Activated CD4-positive, alpha-beta T cell treated with anti-CD3 and anti-CD28 coated beads, Interleukin-2, amount 10 ng/mL, durations not matched to agents 24 days and 14 days (primary cell): ENCODE results near the gene INHA. TPM values are rescaled to one million over a fixed set of nuclear protein-coding genes. Genes with fewer than 3 reads are reported as not detected.

Experiments used
- DNase-seq: peaks from one replicate; pipeline ENCODE4 v3.0.0; 2022
- H3K27ac Mint-ChIP-seq: one replicate; pipeline ENCODE4 v1.8.0; 2022; ENCODE audit warnings: mild to moderate bottlenecking, mixed read lengths
- H3K27me3 Mint-ChIP-seq: one replicate; pipeline ENCODE4 v1.8.0; 2022; ENCODE audit warnings: mixed read lengths
- H3K36me3 Mint-ChIP-seq: one replicate; pipeline ENCODE4 v1.8.0; 2022; ENCODE audit warnings: low read depth, mild to moderate bottlenecking, mixed read lengths
- H3K4me1 Mint-ChIP-seq: one replicate; pipeline ENCODE4 v1.8.0; 2021; ENCODE audit warnings: mixed read lengths
- H3K4me3 Mint-ChIP-seq: one replicate; pipeline ENCODE4 v1.8.0; 2022; ENCODE audit warnings: mild to moderate bottlenecking, moderate library complexity, mixed read lengths
- H3K9me3 Mint-ChIP-seq: one replicate; pipeline ENCODE4 v1.8.0; 2021; ENCODE audit warnings: mixed read lengths
- intact Hi-C: fragments of 100-400 bp; cut with micrococcal nuclease; formaldehyde crosslinking; loops from one replicate; pipeline ENCODE4 v1.15.1; 2023
- total RNA-seq: library from RNA; stranded (reverse); gene quantifications from 2 replicates; pipeline ENCODE4 v1.2.3, GENCODE V29; 2022

The INHA gene
- total RNA-seq, 1 donor from 2014 or later = not detected

DNA sequence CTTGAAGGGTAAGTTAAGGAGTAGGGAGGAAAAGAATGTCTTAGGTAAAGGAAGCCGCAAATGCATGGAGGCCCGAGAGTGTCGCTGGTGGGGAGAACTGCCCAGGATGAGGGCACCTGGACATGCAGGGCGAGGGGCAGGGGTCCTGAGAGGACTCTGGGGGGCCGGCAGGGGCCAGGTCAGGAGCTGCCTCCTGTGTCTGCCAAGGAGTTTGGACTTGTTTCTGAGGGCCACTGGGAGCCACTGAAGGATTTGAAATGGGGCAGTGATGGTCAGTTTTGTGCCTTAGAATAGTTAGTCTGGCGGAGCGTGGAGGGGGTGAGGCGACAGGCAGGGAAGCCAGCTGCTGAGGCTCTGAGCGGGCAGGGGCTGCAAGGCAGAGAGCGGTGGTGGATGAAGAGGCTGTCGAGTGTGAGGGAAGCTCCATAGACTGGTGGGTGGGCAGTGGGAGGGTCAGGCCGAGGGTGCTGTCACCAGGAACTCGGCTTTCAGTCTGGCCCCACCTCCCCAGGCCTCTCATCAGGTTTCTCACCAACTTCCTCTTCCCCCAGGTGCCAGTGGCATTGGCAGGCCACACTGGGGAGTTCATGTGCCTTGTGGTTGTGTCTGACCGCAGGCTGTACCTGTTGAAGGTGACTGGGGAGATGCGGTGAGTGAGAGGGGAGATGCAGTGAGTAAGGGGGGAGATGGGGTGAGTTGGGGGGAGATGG is 40.6 kb downstream of the INHA start:
- H3K27ac Mint-ChIP-seq = no peak overlapping the region
- no peaks in the 10 kb centered on the region for H3K9me3 Mint-ChIP-seq
- H3K4me1 Mint-ChIP-seq = peaks cover 5% of the 10 kb centered on the region
- no peak overlapping the region for H3K4me3 Mint-ChIP-seq
- DNase-seq = no peak
- intact Hi-C loops = no loop called here
- no peaks in the 10 kb centered on the region for H3K27me3 Mint-ChIP-seq
- peaks cover 17% of the 10 kb centered on the region for H3K36me3 Mint-ChIP-seq

DNA sequence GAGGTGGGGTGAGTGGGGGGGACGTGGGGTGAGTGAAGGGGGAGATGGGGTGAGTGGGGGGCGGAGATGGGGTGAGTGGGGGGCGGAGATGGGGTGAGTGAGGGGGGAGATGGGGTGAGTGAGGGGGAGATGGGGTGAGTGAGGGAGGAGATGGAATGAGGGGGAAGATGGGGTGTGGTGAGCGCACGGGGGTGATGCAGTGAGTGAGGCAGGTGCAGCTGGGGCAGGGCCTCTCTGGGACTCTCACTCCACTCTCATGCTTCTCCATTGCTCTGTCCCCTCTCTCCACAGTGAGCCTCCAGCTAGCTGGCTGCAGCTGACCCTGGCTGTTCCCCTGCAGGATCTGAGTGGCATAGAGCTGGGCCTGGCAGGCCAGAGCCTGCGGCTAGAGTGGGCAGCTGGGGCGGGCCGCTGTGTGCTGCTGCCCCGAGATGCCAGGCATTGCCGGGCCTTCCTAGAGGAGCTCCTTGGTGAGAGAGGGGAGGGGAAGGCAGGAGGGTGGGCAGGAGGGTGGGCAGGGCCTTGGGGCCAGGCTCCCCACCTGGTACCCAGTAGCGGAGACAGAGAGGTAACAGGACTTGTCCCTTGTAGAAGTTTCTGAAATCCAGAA is 41.5 kb downstream of the INHA start:
- no peak overlapping the region for H3K27ac Mint-ChIP-seq

DNA sequence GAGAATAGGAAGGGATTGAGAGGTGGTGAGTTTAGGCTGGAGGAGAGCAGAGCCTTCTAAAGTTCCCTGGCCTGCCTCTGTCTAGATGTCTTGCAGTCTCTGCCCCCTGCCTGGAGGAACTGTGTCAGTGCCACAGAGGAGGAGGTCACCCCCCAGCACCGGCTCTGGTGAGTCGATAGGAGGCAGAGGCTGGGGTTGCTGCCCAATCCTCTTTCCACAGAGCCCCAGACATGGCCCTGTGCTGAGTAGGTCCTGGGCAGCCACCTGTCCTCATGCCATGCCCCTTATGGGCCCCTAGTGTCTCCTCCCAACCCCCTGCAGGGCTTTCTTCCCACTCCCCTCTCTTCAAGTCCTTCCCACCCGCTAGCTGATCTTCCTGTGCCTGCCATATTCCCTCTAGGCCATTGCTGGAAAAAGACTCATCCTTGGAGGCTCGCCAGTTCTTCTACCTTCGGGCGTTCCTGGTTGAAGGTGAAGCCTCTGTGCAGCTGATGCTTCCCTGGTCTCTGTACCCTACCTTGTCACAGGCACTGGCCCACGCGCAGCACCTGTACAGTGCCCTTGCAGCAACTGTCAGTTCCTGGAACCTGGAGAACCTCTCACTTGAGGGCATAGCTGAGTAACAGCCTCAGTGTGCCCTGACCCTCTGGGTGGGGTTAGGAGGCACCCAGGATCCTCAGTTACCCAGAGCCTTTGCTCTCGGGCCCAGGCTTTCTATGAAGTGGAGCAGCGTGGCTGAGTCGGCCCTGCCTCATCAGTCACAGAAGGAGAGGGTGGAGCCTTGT is 42.2 kb downstream of the INHA start:
- intact Hi-C loops = no loop called here

More for the DNA sequence above, 41.5 kb downstream of the INHA start:
- no peak for DNase-seq
- H3K27me3 Mint-ChIP-seq = no peaks in the 10 kb centered on the region
- H3K9me3 Mint-ChIP-seq = no peaks in the 10 kb centered on the region
- H3K36me3 Mint-ChIP-seq = peaks cover 14% of the 10 kb centered on the region
- H3K4me3 Mint-ChIP-seq = no peak overlapping the region
- intact Hi-C loops = no loop called here
- peaks cover 5% of the 10 kb centered on the region for H3K4me1 Mint-ChIP-seq

DNA sequence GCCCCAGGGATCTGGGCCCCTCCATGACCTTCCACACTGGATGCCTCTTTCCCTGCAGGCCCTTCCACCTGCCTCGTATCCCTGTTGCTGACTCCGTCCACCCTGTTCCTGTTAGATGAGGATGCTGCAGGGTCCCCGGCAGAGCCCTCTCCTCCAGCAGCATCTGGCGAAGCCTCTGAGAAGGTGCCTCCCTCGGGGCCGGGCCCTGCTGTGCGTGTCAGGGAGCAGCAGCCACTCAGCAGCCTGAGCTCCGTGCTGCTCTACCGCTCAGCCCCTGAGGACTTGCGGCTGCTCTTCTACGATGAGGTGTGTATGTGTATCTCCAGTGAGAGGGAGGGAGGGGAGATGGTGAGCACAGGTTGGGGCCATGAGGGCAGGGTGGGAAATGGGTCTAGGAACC is 42.9 kb downstream of the INHA start:
- no peak for DNase-seq
- Mint-ChIP-seq H3K9me3 (no peaks in the 10 kb centered on the region), H3K36me3 (peaks cover 14% of the 10 kb centered on the region), H3K27me3 (no peaks in the 10 kb centered on the region), H3K27ac (no peak overlapping the region), H3K4me1 (peaks cover 5% of the 10 kb centered on the region), H3K4me3 (no peak overlapping the region)
- intact Hi-C loops = no loop called here

More for the DNA sequence above, 42.2 kb downstream of the INHA start:
- peaks cover 5% of the 10 kb centered on the region for H3K4me1 Mint-ChIP-seq
- no peak for DNase-seq
- H3K27ac Mint-ChIP-seq = no peak overlapping the region
- no peak overlapping the region for H3K4me3 Mint-ChIP-seq
- H3K27me3 Mint-ChIP-seq = no peaks in the 10 kb centered on the region
- H3K9me3 Mint-ChIP-seq = no peaks in the 10 kb centered on the region
- H3K36me3 Mint-ChIP-seq = peaks cover 14% of the 10 kb centered on the region

DNA sequence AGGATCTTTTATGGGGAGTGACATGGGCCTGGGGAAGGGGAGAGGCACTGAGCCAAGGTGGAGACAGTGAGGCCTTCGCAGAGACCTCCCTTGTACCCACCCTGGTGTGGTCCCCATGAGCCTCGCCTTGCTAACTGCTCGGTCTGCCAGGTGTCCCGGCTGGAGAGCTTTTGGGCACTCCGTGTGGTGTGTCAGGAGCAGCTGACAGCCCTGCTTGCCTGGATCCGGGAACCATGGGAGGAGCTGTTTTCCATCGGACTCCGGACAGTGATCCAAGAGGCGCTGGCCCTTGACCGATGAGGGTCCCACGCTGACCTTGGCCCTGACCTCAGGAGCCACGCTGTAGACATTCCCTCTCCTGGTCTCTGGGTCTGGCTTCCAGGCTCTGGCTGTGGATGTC is 43.8 kb downstream of the INHA start:
- Mint-ChIP-seq H3K4me3 (no peak overlapping the region), H3K4me1 (peaks cover 5% of the 10 kb centered on the region), H3K36me3 (peaks cover 14% of the 10 kb centered on the region), H3K27me3 (no peaks in the 10 kb centered on the region), H3K9me3 (no peaks in the 10 kb centered on the region), H3K27ac (no peak overlapping the region)
- intact Hi-C loops = no loop called here
- no peak for DNase-seq

DNA sequence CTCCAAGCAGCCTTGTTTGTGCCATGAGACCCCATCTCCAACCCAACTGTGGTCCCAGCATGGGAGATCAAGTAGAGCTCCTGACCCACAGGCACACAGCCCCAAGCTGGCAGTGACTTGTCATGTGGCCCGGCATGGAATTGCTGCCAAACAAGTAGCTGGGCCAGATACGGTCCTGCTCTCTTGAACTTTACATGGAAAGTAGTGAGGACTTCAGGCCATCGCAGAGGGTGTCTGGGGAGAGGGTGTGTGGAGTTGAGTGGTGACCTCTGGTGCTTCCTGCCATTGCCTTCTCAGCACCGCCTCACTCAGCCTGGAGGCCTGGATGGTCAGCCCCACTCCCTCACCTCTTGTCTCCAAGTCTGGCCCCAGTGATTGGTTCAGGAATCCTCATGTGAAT is 44.4 kb downstream of the INHA start:
- no peak for DNase-seq
- Mint-ChIP-seq H3K4me3 (no peak overlapping the region), H3K27ac (no peak overlapping the region), H3K27me3 (peaks cover 2% of the 10 kb centered on the region), H3K36me3 (peaks cover 11% of the 10 kb centered on the region), H3K4me1 (peaks cover 5% of the 10 kb centered on the region), H3K9me3 (no peaks in the 10 kb centered on the region)
- intact Hi-C loops = no loop called here

DNA sequence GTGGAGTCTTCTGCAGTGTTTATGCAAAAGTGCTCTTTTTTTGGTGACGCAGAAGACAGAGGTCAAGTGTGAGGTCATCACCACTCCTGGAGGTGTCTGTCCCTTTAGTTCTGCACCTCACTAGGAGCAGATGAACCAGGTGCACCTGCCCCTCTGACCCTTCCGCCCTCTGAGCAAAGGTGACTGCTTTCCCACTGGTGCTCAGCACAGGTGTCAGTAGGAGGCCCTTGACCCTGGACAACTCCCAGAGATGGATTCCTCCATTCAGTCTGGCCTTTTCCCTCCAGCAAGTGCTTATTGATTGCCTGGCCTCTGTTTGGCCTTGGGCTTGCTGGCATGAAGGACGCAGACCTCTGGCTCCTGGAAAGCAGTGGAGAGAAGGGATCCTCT is 46.6 kb downstream of the INHA start:
- no peaks in the 10 kb centered on the region for H3K9me3 Mint-ChIP-seq
- H3K4me3 Mint-ChIP-seq = no peak overlapping the region
- intact Hi-C loops = no loop called here
- H3K36me3 Mint-ChIP-seq = peaks cover 11% of the 10 kb centered on the region
- no peaks in the 10 kb centered on the region for H3K4me1 Mint-ChIP-seq
- no peak for DNase-seq
- no peak overlapping the region for H3K27ac Mint-ChIP-seq
- peaks cover 15% of the 10 kb centered on the region for H3K27me3 Mint-ChIP-seq

DNA sequence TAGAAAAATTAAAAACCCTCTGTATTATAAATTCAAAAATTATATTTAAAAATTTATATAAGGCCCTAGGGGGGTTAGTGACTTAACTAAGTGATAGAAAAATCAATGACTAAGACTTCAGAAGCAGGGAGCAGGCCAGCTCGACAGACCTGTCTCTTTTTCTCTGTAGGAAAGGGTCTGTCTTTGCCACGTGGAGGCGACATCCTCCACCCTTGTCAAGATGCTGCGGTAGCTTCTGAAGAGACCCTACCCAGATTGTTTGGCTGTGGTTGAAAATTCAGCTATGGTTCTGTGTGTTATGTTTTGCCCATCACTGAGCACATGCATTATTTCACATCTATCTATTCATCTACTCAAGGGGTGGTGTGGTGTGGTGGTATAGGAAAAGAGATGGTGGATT is 47.1 kb downstream of the INHA start:
- Mint-ChIP-seq H3K27ac (no peak overlapping the region), H3K36me3 (peaks cover 11% of the 10 kb centered on the region), H3K9me3 (no peaks in the 10 kb centered on the region), H3K27me3 (peaks cover 20% of the 10 kb centered on the region), H3K4me1 (no peaks in the 10 kb centered on the region), H3K4me3 (no peak overlapping the region)
- no peak for DNase-seq
- intact Hi-C loops = no loop called here

DNA sequence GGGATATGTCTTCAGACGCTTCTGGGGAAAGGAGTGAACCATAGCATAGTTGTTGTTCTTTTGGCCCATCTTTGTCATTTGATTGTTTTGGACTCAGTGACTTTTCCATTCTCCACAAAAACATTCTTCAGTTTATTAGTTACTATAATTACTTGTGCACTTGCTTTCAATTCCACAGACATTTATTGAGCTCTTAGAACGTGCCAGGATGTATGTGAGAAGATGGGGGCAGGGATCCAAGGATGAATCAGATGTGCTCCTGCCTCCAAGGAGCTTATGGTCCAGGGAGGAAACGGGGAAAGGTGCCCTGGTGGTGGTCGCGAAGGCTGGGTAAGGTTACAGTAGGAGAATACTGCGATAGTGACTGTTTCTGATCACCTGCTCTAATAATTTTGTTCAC is 48.4 kb downstream of the INHA start:
- Mint-ChIP-seq H3K27me3 (peaks cover 22% of the 10 kb centered on the region), H3K27ac (no peak overlapping the region), H3K36me3 (no peaks in the 10 kb centered on the region), H3K4me1 (no peaks in the 10 kb centered on the region), H3K4me3 (no peak overlapping the region), H3K9me3 (no peaks in the 10 kb centered on the region)
- intact Hi-C loops = no loop called here
- DNase-seq = no peak

DNA sequence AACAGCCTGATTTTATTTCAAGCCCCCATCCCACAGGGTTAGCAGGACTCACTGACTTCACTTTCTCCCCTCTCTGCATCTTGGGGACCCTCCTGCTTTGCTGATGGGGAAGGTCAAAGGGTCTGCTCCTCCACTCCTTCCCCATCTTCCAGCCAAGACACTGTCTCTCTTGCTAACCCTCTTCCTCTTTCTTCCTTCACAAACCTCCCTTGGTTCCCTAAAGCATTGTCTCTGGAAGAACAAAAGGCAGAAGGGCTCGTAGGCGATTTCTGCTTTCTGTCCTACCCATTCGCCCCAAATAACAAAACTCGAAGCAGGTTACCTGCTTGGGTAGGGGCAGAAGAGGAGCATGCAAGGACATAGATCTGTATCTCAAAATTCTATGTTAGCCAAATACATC is 49.8 kb downstream of the INHA start:
- no peak for DNase-seq
- intact Hi-C loops = no loop called here
- no peaks in the 10 kb centered on the region for H3K36me3 Mint-ChIP-seq
- H3K4me3 Mint-ChIP-seq = no peak overlapping the region
- peaks cover 32% of the 10 kb centered on the region for H3K27me3 Mint-ChIP-seq
- H3K4me1 Mint-ChIP-seq = no peaks in the 10 kb centered on the region
- H3K9me3 Mint-ChIP-seq = no peaks in the 10 kb centered on the region
- H3K27ac Mint-ChIP-seq = no peak overlapping the region

DNA sequence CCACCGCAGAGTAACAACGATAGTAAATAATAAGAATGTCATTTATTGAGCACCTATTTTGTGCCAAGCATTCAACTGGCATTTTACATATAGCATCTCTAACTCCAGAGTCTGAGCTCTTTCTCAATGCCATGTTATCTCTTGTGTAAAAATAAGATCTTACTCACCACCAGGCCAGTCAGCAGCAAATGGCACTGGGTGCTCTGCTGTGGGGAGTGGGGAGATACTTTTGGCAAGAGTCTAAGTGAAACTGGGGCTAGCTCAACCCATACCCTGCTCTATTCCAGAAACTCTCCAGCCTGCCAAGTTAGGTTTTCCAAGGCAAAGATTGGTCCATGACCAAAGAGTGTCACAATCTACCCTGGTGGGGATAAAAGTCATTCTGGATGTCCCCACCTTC is 50.4 kb downstream of the INHA start:
- Mint-ChIP-seq H3K27ac (no peak overlapping the region), H3K4me1 (no peaks in the 10 kb centered on the region), H3K27me3 (peaks cover 34% of the 10 kb centered on the region), H3K9me3 (no peaks in the 10 kb centered on the region), H3K36me3 (no peaks in the 10 kb centered on the region), H3K4me3 (no peak overlapping the region)
- no peak for DNase-seq
- intact Hi-C loops = no loop called here

DNA sequence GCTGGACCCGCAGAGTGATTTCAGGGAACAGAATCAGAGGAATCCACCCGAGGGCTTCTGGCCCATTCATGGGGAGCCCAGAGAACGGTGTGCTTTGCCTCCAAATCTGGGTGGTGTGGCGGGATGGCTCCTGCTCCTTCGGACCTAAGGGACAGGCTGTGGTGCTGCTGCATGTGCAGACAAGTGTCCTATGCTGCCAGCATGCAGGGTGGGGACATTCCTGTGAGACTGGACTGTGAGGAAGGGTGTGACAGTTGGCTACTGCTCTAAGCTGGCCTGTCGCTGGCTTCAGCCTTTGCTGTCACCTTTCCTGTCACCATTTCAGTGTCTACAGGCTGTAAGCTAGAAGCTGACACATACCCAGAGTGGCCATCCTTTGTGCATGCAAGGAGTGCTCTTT is 52.5 kb downstream of the INHA start:
- DNase-seq = no peak
- Mint-ChIP-seq H3K4me1 (no peaks in the 10 kb centered on the region), H3K27ac (no peak overlapping the region), H3K4me3 (no peak overlapping the region), H3K27me3 (peaks cover 43% of the 10 kb centered on the region), H3K36me3 (no peaks in the 10 kb centered on the region), H3K9me3 (no peaks in the 10 kb centered on the region)
- intact Hi-C loops = no loop called here

DNA sequence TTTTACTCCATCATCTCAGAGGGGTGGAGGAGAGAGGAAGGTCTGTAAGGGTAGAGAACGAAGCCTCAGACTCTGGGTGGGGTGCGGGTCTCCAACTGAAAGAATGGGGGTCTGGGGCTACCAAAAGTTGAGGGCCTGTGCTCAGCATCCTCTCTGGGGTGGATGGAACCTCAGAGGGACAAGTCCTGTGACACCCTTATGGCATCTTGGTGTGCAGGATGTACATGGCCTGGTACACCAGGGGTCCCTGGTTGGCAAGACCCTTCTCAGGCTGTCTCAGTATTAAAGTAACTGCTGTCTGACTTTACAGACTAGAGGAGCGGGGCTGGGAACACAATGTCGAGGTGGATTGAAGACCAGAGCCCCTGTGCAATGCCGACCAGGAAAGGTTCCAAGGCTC is 53.1 kb downstream of the INHA start:
- DNase-seq = no peak
- Mint-ChIP-seq H3K27me3 (peaks cover 43% of the 10 kb centered on the region), H3K36me3 (no peaks in the 10 kb centered on the region), H3K4me1 (no peaks in the 10 kb centered on the region), H3K27ac (no peak overlapping the region), H3K9me3 (no peaks in the 10 kb centered on the region), H3K4me3 (no peak overlapping the region)
- intact Hi-C loops = no loop called here
